HepG2 (cell line): ENCODE results near the gene MATR3. TPM values are rescaled to one million over a fixed set of nuclear protein-coding genes. Genes with fewer than 3 reads are reported as not detected.

ENCODE experiments used
- CBX5 ChIP-seq: sonication (generic); formaldehyde crosslinking; IDR thresholded peaks from 2 replicates; pipeline ENCODE4 v1.4.0; 2020; ENCODE audit warnings: missing genetic modification reagents, borderline replicate concordance
- DBP ChIP-seq: sonication (generic); formaldehyde crosslinking; IDR thresholded peaks from 2 replicates; pipeline ENCODE4 v1.4.0; 2020; ENCODE audit warnings: missing genetic modification reagents; ENCODE audit errors: not compliant biosample characterization
- ELF1 ChIP-seq: sonication (generic); formaldehyde crosslinking; IDR thresholded peaks from 2 replicates; pipeline ENCODE4 v1.4.0; 2020; ENCODE audit warnings: missing genetic modification reagents
- LBX2 ChIP-seq: sonication (generic); formaldehyde crosslinking; IDR thresholded peaks from 2 replicates; pipeline ENCODE4 v1.5.0; 2020; ENCODE audit warnings: missing genetic modification reagents, mild to moderate bottlenecking, borderline replicate concordance
- MED1 ChIP-seq: sonication (generic); formaldehyde crosslinking; IDR thresholded peaks from 2 replicates; pipeline ENCODE4 v1.4.0; 2020; ENCODE audit warnings: missing genetic modification reagents
- MIXL1 ChIP-seq: IDR thresholded peaks from 2 replicates; pipeline ENCODE4 v1.6.1; 2016
- MNT ChIP-seq: fragments of 450-650 bp; IDR thresholded peaks from 2 replicates; pipeline ENCODE4 v1.6.1; 2016
- PCBP1 ChIP-seq: fragments of 200-400 bp; formaldehyde crosslinking; IDR thresholded peaks from 2 replicates; pipeline ENCODE4 v1.6.1; 2017; ENCODE audit warnings: mild to moderate bottlenecking, low read depth, low read length, borderline replicate concordance
- SKIL ChIP-seq: sonication (generic); formaldehyde crosslinking; IDR thresholded peaks from 2 replicates; pipeline ENCODE4 v1.8.0; 2022; ENCODE audit warnings: missing genetic modification reagents, mild to moderate bottlenecking, moderate library complexity, borderline replicate concordance
- ZFP37 ChIP-seq: sonication (generic); formaldehyde crosslinking; IDR thresholded peaks from 2 replicates; pipeline ENCODE4 v1.4.0; 2020; ENCODE audit warnings: missing genetic modification reagents, borderline replicate concordance
- ZKSCAN8 ChIP-seq: IDR thresholded peaks from 2 replicates; pipeline ENCODE4 v1.6.1; 2016; ENCODE audit warnings: borderline replicate concordance, missing genetic modification reagents, missing compliant biosample characterization
- ZNF577 ChIP-seq: sonication (generic); formaldehyde crosslinking; IDR thresholded peaks from 2 replicates; pipeline ENCODE4 v1.4.0; 2020; ENCODE audit warnings: mild to moderate bottlenecking, low read depth, missing genetic modification reagents, borderline replicate concordance
- ZNF83 ChIP-seq: sonication (generic); formaldehyde crosslinking; IDR thresholded peaks from 2 replicates; pipeline ENCODE4 v1.4.0; 2020; ENCODE audit warnings: missing genetic modification reagents, mild to moderate bottlenecking, borderline replicate concordance
- polyA plus RNA-seq, 8 experiments: library from polyadenylated mRNA; depleted of rRNA in 3 of 8; stranded (reverse) in 7 of 8; unstranded in 1 of 8; fragments of >200 nt; fragmentation: Illumina TruSeq in 4 of 8; extraction: Trizol in 4 of 8; gene quantifications; 2 replicates each; pipeline versions ENCODE4 v1.2.1 to v1.2.3, GENCODE V29; 2011 to 2016; ENCODE audit warnings: low read depth in 4 of 8, missing spikeins in 1 of 8, mixed read lengths in 1 of 8; ENCODE audit not compliant: insufficient read depth in 1 of 8
- total RNA-seq, 5 experiments: library from RNA; depleted of rRNA; stranded (reverse); fragments of >200 nt; fragmentation: Illumina TruSeq; extraction: Trizol; gene quantifications; 2 replicates each; pipeline ENCODE4 v1.2.3, GENCODE V29; 2016; ENCODE audit warnings: low read depth in 1 of 5
- TF ChIP-seq, protein P1 (sequence below): sonication (generic); formaldehyde crosslinking; IDR thresholded peaks from 2 replicates; pipeline ENCODE4 v1.9.0; 2021; ENCODE audit warnings: missing genetic modification reagents, borderline replicate concordance
- TF ChIP-seq, protein P2 (sequence below): sonication (generic); formaldehyde crosslinking; IDR thresholded peaks from 2 replicates; pipeline ENCODE4 v1.4.0; 2020; ENCODE audit warnings: missing genetic modification reagents

MATR3 gene
- total and polyA plus RNA-seq, 2 of the 13 experiments (the other 11 are each of a cell fraction or from before 2014, with no cell fraction given): 94.2 to 341 TPM

DNA sequence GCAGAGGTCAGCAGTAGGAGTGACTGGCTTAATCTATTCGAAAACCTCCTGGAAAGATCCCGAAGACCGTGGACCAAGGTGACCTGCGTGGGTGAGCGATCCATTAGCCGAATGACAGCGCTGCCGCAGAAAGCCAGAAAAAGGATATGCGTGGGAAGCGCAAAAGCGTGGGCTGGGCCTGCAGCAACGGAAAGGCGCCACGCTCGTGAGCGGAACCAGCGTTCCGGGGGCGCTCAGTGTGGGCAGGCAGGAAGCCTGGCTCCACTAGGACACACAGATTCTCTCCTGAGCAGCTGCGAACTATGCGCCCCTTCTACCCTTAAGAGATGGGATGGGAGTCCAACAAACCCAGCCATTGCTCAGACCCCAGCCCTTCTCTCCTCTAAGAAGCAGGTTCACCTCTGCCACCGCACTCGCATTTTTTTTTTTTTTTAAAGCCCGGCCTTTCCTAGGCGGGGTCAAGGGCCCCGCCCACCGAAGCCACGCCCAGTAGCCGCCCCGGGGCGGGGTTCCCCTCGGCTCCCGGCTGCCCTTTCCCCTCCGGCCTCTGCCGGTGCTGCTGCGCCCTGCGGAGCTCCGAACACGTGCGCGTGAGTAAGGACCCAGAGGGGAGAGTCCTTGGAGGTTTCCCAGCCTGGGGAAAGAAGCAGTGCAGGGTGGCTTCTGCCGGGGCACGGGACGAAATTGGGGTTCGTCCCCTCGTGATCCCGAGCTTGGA, 19.8 kb upstream of the MATR3 start (continued):
- TF ChIP-seq, protein P1, sequence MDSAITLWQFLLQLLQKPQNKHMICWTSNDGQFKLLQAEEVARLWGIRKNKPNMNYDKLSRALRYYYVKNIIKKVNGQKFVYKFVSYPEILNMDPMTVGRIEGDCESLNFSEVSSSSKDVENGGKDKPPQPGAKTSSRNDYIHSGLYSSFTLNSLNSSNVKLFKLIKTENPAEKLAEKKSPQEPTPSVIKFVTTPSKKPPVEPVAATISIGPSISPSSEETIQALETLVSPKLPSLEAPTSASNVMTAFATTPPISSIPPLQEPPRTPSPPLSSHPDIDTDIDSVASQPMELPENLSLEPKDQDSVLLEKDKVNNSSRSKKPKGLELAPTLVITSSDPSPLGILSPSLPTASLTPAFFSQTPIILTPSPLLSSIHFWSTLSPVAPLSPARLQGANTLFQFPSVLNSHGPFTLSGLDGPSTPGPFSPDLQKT (CRISPR knock-in tag): no peak
- TF ChIP-seq MNT (peak; percentile 82), SKIL (no peak), ELF1 (0 out of 2 replicates have a peak, but pooled peaks have one; percentile 41), ZNF577 (CRISPR knock-in tag) (no peak), CBX5 (CRISPR knock-in tag) (peak; percentile 61; the same call in 1 of the 2 replicates), PCBP1 (0 out of 2 replicates have a peak, but pooled peaks have one; percentile 75), ZFP37 (no peak), ZNF83 (CRISPR knock-in tag) (no peak), MIXL1 (CRISPR knock-in tag) (no peak), DBP (CRISPR knock-in tag) (peak; percentile 40), LBX2 (CRISPR knock-in tag) (no peak), ZKSCAN8 (CRISPR knock-in tag) (0 out of 2 replicates have a peak, but pooled peaks have one; percentile 66), MED1 (CRISPR knock-in tag) (peak; percentile 59; the same call in 1 of the 2 replicates)
- TF ChIP-seq, protein P2, sequence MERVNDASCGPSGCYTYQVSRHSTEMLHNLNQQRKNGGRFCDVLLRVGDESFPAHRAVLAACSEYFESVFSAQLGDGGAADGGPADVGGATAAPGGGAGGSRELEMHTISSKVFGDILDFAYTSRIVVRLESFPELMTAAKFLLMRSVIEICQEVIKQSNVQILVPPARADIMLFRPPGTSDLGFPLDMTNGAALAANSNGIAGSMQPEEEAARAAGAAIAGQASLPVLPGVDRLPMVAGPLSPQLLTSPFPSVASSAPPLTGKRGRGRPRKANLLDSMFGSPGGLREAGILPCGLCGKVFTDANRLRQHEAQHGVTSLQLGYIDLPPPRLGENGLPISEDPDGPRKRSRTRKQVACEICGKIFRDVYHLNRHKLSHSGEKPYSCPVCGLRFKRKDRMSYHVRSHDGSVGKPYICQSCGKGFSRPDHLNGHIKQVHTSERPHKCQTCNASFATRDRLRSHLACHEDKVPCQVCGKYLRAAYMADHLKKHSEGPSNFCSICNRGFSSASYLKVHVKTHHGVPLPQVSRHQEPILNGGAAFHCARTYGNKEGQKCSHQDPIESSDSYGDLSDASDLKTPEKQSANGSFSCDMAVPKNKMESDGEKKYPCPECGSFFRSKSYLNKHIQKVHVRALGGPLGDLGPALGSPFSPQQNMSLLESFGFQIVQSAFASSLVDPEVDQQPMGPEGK (CRISPR knock-in tag): peak; percentile 7; the same call in 1 of the 2 replicates
